KOPT-K1 (cell line): ENCODE data around the gene LHFPL3.

ENCODE experiments used
- H3K27ac ChIP-seq: fragments of 200-600 bp; sonication (generic); 2 replicates; pipeline ENCODE4 v1.5.1; 2016; ENCODE audit warnings: antibody characterized with exemption, mild to moderate bottlenecking, low read depth, low read length; ENCODE audit not compliant: poor library complexity, severe bottlenecking
- H3K36me3 ChIP-seq: fragments of 200-600 bp; sonication (generic); 2 replicates; pipeline ENCODE4 v1.5.1; 2017; ENCODE audit warnings: antibody characterized with exemption, mild to moderate bottlenecking, low read length, moderate library complexity; ENCODE audit not compliant: insufficient read depth
- H3K9me3 ChIP-seq: fragments of 200-600 bp; sonication (generic); 2 replicates; pipeline ENCODE4 v1.5.1; 2017; ENCODE audit warnings: antibody characterized with exemption, low read length, mild to moderate bottlenecking; ENCODE audit not compliant: insufficient read depth, poor library complexity, severe bottlenecking

The LHFPL3 gene

GRCh38 chr7:104793066-104793465, 464.7 kb downstream of the LHFPL3 start:
- Histone ChIP-seq H3K27ac (no peak overlapping the region), H3K36me3 (no peaks in the 10 kb centered on the region), H3K9me3 (no peaks in the 10 kb centered on the region)

GRCh38 chr7:104794154-104794553, 465.8 kb downstream of the LHFPL3 start:
- no peaks in the 10 kb centered on the region for H3K36me3 ChIP-seq
- no peak overlapping the region for H3K27ac ChIP-seq
- H3K9me3 ChIP-seq, result no peaks in the 10 kb centered on the region

GRCh38 chr7:104794589-104794988, 466.2 kb downstream of the LHFPL3 start:
- Histone ChIP-seq H3K36me3 (no peaks in the 10 kb centered on the region), H3K9me3 (no peaks in the 10 kb centered on the region), H3K27ac (no peak overlapping the region)

GRCh38 chr7:104795086-104795485, 466.7 kb downstream of the LHFPL3 start:
- no peaks in the 10 kb centered on the region for H3K9me3 ChIP-seq
- H3K36me3 ChIP-seq, result no peaks in the 10 kb centered on the region
- H3K27ac ChIP-seq, result no peak overlapping the region

- H3K36me3 ChIP-seq, result no peaks in the 10 kb centered on the region
- H3K9me3 ChIP-seq, result no peaks in the 10 kb centered on the region
- H3K27ac ChIP-seq, result no peak overlapping the region
Observed at GRCh38 chr7:104795616-104796398, 467.4 kb downstream of the LHFPL3 start.

- H3K36me3 ChIP-seq, result no peaks in the 10 kb centered on the region
- H3K27ac ChIP-seq, result no peak overlapping the region
- no peaks in the 10 kb centered on the region for H3K9me3 ChIP-seq
Observed at GRCh38 chr7:104800307-104800706, 471.9 kb downstream of the LHFPL3 start.

GRCh38 chr7:104801022-104801421, 472.6 kb downstream of the LHFPL3 start:
- H3K27ac ChIP-seq, result no peak overlapping the region
- no peaks in the 10 kb centered on the region for H3K36me3 ChIP-seq
- no peaks in the 10 kb centered on the region for H3K9me3 ChIP-seq

- H3K27ac ChIP-seq, result no peak overlapping the region
- no peaks in the 10 kb centered on the region for H3K36me3 ChIP-seq
- no peaks in the 10 kb centered on the region for H3K9me3 ChIP-seq
Observed at GRCh38 chr7:104803931-104804330, 475.5 kb downstream of the LHFPL3 start.

- H3K27ac ChIP-seq, result no peak overlapping the region
- H3K36me3 ChIP-seq, result no peaks in the 10 kb centered on the region
- no peaks in the 10 kb centered on the region for H3K9me3 ChIP-seq
Observed at GRCh38 chr7:104804696-104805095, 476.3 kb downstream of the LHFPL3 start.

GRCh38 chr7:104805449-104806317, 477.3 kb downstream of the LHFPL3 start:
- Histone ChIP-seq H3K36me3 (no peaks in the 10 kb centered on the region), H3K9me3 (no peaks in the 10 kb centered on the region), H3K27ac (no peak overlapping the region)

GRCh38 chr7:104807671-104808070, 479.3 kb downstream of the LHFPL3 start:
- H3K36me3 ChIP-seq, result no peaks in the 10 kb centered on the region
- H3K9me3 ChIP-seq, result no peaks in the 10 kb centered on the region
- no peak overlapping the region for H3K27ac ChIP-seq

- Histone ChIP-seq H3K36me3 (no peaks in the 10 kb centered on the region), H3K9me3 (no peaks in the 10 kb centered on the region), H3K27ac (no peak overlapping the region)
Observed at GRCh38 chr7:104809906-104810305, 481.5 kb downstream of the LHFPL3 start.

GRCh38 chr7:104814126-104814525, 485.7 kb downstream of the LHFPL3 start:
- H3K27ac ChIP-seq, result no peak overlapping the region

GRCh38 chr7:104814671-104815400, 486.4 kb downstream of the LHFPL3 start:
- Histone ChIP-seq H3K36me3 (no peaks in the 10 kb centered on the region), H3K27ac (no peak overlapping the region), H3K9me3 (no peaks in the 10 kb centered on the region)

More at GRCh38 chr7:104814126-104814525, 485.7 kb downstream of the LHFPL3 start:
- H3K9me3 ChIP-seq, result no peaks in the 10 kb centered on the region
- H3K36me3 ChIP-seq, result no peaks in the 10 kb centered on the region

GRCh38 chr7:104816537-104816936, 488.1 kb downstream of the LHFPL3 start:
- H3K9me3 ChIP-seq, result no peaks in the 10 kb centered on the region

More at GRCh38 chr7:104816537-104816936, 488.1 kb downstream of the LHFPL3 start:
- no peaks in the 10 kb centered on the region for H3K36me3 ChIP-seq
- H3K27ac ChIP-seq, result no peak overlapping the region
